ENCODE measurements around the gene PIK3C3. TPM values are rescaled to one million over a fixed set of nuclear protein-coding genes. Genes with fewer than 3 reads are reported as not detected.

Gene PIK3C3
- total and polyA plus RNA-seq, 9 of the 15 experiments (the other 6 are each of a cell fraction or from before 2014, with no cell fraction given) = 27.0 to 101 (median 42.9) TPM

DNA sequence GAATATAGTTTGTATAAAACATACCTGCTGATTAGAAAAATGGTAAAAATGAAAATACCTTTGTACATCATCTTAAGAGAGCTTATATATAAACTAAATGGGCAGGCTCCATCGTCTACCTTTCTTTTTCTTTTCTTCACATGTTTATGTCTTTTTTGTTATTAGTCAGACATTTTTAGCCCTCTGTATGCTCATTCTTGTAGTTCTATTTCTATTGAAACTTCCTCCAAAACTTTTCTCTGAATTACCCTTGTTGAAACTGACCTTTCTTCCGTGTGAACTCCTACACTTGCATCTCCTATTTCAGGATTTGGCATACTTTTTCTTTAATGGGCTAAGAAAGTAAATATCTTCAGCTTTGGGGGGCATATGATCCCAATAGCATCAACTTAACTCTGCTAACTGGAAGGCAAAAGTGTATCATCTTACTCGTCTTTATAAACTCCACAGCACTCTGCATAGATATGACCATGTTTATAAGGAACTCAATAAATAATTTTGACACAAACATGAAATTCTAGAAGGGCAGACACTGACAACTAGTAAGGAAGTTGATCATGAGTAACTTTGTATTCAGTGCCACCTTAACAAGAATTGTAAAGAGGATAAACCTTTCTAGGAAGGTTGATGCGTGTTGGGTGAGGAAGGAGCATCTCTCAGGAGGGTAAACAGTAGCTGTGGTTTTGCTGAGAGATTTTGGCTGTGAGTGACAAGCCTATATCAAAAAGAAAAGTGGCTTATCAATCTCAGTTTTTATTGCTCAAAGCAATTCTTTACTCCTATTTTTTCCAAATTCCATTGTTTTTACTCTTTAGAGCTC lies 127.6 kb downstream of the PIK3C3 start:
- ChIA-PET POLR2A (no interaction called here), CTCF (ENCODE audit: low intra/inter-chr PET ratio) (no interaction called here)
- in situ Hi-C loops (cut with MboI) = no loop called here
- TF ChIP-seq CREM (IDR thresholded peaks at IDR 0.05; ENCODE audit: low read depth) (no peak), SMARCE1 (IDR thresholded peaks at IDR 0.05) (no peak), ZNF174 (CRISPR knock-in tag; IDR thresholded peaks at IDR 0.05) (no peak), MAFG (tag; conservative IDR thresholded peaks at IDR 0.05) (no peak), BRF1 (IDR thresholded peaks at IDR 0.05; ENCODE audit: borderline replicate concordance, extremely low read depth, insufficient read length) (no peak)
- TF ChIP-seq, protein P1, sequence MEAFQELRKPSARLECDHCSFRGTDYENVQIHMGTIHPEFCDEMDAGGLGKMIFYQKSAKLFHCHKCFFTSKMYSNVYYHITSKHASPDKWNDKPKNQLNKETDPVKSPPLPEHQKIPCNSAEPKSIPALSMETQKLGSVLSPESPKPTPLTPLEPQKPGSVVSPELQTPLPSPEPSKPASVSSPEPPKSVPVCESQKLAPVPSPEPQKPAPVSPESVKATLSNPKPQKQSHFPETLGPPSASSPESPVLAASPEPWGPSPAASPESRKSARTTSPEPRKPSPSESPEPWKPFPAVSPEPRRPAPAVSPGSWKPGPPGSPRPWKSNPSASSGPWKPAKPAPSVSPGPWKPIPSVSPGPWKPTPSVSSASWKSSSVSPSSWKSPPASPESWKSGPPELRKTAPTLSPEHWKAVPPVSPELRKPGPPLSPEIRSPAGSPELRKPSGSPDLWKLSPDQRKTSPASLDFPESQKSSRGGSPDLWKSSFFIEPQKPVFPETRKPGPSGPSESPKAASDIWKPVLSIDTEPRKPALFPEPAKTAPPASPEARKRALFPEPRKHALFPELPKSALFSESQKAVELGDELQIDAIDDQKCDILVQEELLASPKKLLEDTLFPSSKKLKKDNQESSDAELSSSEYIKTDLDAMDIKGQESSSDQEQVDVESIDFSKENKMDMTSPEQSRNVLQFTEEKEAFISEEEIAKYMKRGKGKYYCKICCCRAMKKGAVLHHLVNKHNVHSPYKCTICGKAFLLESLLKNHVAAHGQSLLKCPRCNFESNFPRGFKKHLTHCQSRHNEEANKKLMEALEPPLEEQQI (IDR thresholded peaks at IDR 0.05) = no peak
- no peaks in the 10 kb centered on the region for H3K79me2 ChIP-seq (ENCODE audit: control insufficient read depth, insufficient read depth, low read length)
- H3K4me2 ChIP-seq (ENCODE audit: insufficient read depth, low read length) = no peak overlapping the region
- DNase-seq (ENCODE audit: extremely low read depth in 1 of 4, low spot score in 3 of 4) (no peak), FAIRE-seq (no peak), ATAC-seq (no peak)
- no peaks in the 10 kb centered on the region for H3K9me3 ChIP-seq (replicated peaks; ENCODE audit: control insufficient read depth, insufficient read depth, low read depth, low read length)
- WGBS (ENCODE audit: insufficient coverage, low coverage, missing lambda C conversion rate) = 35% methylated on average over 2 of the region's 4 CpGs
- H3K9ac ChIP-seq (ENCODE audit: insufficient read depth in 1 of 2, low read depth in 2 of 2, low read length in 2 of 2) = no peak overlapping the region
- H2AFZ ChIP-seq (ENCODE audit: low read depth, low read length) = no peak overlapping the region
- no peaks in the 10 kb centered on the region for H3K36me3 ChIP-seq (ENCODE audit: control insufficient read depth, insufficient read depth, low read length)
- H3K27ac ChIP-seq (ENCODE audit: extremely low read depth, low read depth, low read length) = no peak overlapping the region
- no peak overlapping the region for H3K4me3 ChIP-seq
- H4K20me1 ChIP-seq (replicated peaks; ENCODE audit: control insufficient read depth, insufficient read depth, low read length) = no peaks in the 10 kb centered on the region
- no peaks in the 10 kb centered on the region for H3K27me3 ChIP-seq (ENCODE audit: control insufficient read depth in 2 of 2, insufficient read depth in 2 of 2, low read length in 2 of 2)
- no peaks in the 10 kb centered on the region for H3K4me1 ChIP-seq (replicated peaks in 1 of 2; ENCODE audit: control insufficient read depth in 2 of 2, insufficient read depth in 2 of 2, low read length in 2 of 2)
- H3K9me1 ChIP-seq (ENCODE audit: control insufficient read depth, insufficient read depth, low read length) = no peaks in the 10 kb centered on the region
- BruUV-seq (replicated peaks) = no TSS peak
- intact Hi-C loops (cut with micrococcal nuclease) = no loop called here
